OCI-LY1 (cell line): ENCODE results near the gene PLXNA3.

ENCODE experiments used
- H2AFZ ChIP-seq: fragments of 200-600 bp; sonication (generic), shearing (Covaris generic); 2 replicates; pipeline ENCODE4 v1.6.0; 2014; ENCODE audit warnings: antibody characterized with exemption, mild to moderate bottlenecking, low read length
- H3F3A ChIP-seq: fragments of 200-600 bp; sonication (generic), shearing (Covaris generic); 2 replicates; pipeline ENCODE4 v1.6.0; 2014; ENCODE audit warnings: mild to moderate bottlenecking, antibody characterized with exemption, low read length, moderate library complexity; ENCODE audit not compliant: insufficient read depth
- H3K27ac ChIP-seq: fragments of 200-600 bp; sonication (generic); 2 replicates; pipeline ENCODE4 v1.5.1; 2014; ENCODE audit warnings: low read length, mixed run types, mild to moderate bottlenecking, low read depth; ENCODE audit not compliant: poor library complexity, severe bottlenecking
- H3K27me3 ChIP-seq: fragments of 200-600 bp; sonication (generic); 2 replicates; pipeline ENCODE4 v1.6.0; 2014; ENCODE audit warnings: antibody characterized with exemption, mild to moderate bottlenecking, low read length, moderate library complexity; ENCODE audit not compliant: insufficient read depth
- H3K36me3 ChIP-seq: fragments of 200-600 bp; sonication (generic); 2 replicates; pipeline ENCODE4 v1.6.1; 2014; ENCODE audit warnings: mild to moderate bottlenecking, antibody characterized with exemption, low read length, moderate library complexity, mixed read lengths; ENCODE audit not compliant: insufficient read depth
- H3K4me1 ChIP-seq: fragments of 200-600 bp; sonication (generic); 2 replicates; pipeline ENCODE4 v1.5.1; 2014; ENCODE audit warnings: mild to moderate bottlenecking, low read length, moderate library complexity; ENCODE audit not compliant: insufficient read depth, severe bottlenecking
- H3K4me2 ChIP-seq: fragments of 200-600 bp; sonication (generic), shearing (Covaris generic); 2 replicates; pipeline ENCODE4 v1.6.1; 2014; ENCODE audit warnings: low read length
- H3K4me3 ChIP-seq: fragments of 200-600 bp; sonication (generic); 2 replicates; pipeline ENCODE4 v1.5.1; 2014; ENCODE audit warnings: low read length, low read depth, mild to moderate bottlenecking, mixed read lengths; ENCODE audit not compliant: poor library complexity, severe bottlenecking
- H3K79me2 ChIP-seq: fragments of 200-600 bp; shearing (Covaris generic); 2 replicates; pipeline ENCODE4 v1.6.1; 2016; ENCODE audit warnings: mixed run types, low read length, mixed read lengths; ENCODE audit not compliant: insufficient read depth
- H3K9ac ChIP-seq: fragments of 200-600 bp; sonication (generic), shearing (Covaris generic); 2 replicates; pipeline ENCODE4 v1.6.1; 2014; ENCODE audit warnings: mild to moderate bottlenecking, low read length, mixed read lengths
- H3K9me2 ChIP-seq: fragments of 200-600 bp; sonication (generic), shearing (Covaris generic); 2 replicates; pipeline ENCODE4 v1.6.1; 2014; ENCODE audit warnings: low read depth, mild to moderate bottlenecking, low read length, mixed read lengths
- H3K9me3 ChIP-seq: fragments of 200-600 bp; shearing (Covaris generic); 2 replicates; pipeline ENCODE4 v1.6.1; 2014; ENCODE audit warnings: low read length, mixed read lengths
- H4K20me1 ChIP-seq: fragments of 200-600 bp; sonication (generic), shearing (Covaris generic); 2 replicates; pipeline ENCODE4 v1.6.0; 2016; ENCODE audit warnings: mild to moderate bottlenecking, low read length; ENCODE audit not compliant: insufficient read depth
- EZH2 ChIP-seq: fragments of 200-600 bp; sonication (generic), shearing (Covaris generic); IDR thresholded peaks from 2 replicates; pipeline ENCODE4 v1.8.0; 2017; ENCODE audit warnings: borderline replicate concordance, mixed run types, mild to moderate bottlenecking, antibody characterized with exemption, low read length, moderate library complexity, mixed read lengths
- TF ChIP-seq, protein P1 (sequence below): fragments of 200-600 bp; sonication (generic), shearing (Covaris generic); IDR thresholded peaks from 2 replicates; pipeline ENCODE4 v1.5.1; 2017; ENCODE audit warnings: mild to moderate bottlenecking, antibody characterized with exemption, low read length, moderate library complexity, mixed read lengths

PLXNA3 gene

DNA sequence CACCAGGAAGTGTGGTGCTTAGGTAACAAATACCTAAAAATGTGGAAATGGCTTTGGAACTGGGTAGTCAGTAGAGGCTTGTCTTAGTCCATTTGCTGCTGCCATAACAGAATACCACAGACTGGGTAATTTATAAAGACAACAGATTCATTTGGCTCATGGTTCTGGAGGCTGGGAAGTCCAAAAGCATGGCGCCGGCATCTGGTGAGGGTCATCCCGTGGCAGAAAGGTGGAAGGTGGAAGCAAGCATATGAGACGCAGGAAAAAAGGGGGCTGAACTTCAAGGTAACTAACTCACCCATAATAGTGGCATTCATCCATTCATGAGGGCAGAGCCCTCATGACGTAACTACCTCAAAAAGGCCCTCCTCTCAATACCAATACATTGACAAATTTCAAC, 51.4 kb downstream of the PLXNA3 start:
- no peak overlapping the region for H2AFZ ChIP-seq
- no peaks in the 10 kb centered on the region for H4K20me1 ChIP-seq
- no peak overlapping the region for H3K4me3 ChIP-seq
- TF ChIP-seq, protein P1, sequence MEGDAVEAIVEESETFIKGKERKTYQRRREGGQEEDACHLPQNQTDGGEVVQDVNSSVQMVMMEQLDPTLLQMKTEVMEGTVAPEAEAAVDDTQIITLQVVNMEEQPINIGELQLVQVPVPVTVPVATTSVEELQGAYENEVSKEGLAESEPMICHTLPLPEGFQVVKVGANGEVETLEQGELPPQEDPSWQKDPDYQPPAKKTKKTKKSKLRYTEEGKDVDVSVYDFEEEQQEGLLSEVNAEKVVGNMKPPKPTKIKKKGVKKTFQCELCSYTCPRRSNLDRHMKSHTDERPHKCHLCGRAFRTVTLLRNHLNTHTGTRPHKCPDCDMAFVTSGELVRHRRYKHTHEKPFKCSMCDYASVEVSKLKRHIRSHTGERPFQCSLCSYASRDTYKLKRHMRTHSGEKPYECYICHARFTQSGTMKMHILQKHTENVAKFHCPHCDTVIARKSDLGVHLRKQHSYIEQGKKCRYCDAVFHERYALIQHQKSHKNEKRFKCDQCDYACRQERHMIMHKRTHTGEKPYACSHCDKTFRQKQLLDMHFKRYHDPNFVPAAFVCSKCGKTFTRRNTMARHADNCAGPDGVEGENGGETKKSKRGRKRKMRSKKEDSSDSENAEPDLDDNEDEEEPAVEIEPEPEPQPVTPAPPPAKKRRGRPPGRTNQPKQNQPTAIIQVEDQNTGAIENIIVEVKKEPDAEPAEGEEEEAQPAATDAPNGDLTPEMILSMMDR: no peak
- H3K27ac ChIP-seq: no peak overlapping the region
- peaks cover 20% of the 10 kb centered on the region for H3K36me3 ChIP-seq
- H3F3A ChIP-seq: no peaks in the 10 kb centered on the region
- no peak overlapping the region for H3K4me2 ChIP-seq
- H3K27me3 ChIP-seq: no peaks in the 10 kb centered on the region
- no peaks in the 10 kb centered on the region for H3K9me3 ChIP-seq
- H3K9ac ChIP-seq: no peak overlapping the region
- H3K4me1 ChIP-seq: no peaks in the 10 kb centered on the region
- no peaks in the 10 kb centered on the region for H3K79me2 ChIP-seq
- no peaks in the 10 kb centered on the region for H3K9me2 ChIP-seq

DNA sequence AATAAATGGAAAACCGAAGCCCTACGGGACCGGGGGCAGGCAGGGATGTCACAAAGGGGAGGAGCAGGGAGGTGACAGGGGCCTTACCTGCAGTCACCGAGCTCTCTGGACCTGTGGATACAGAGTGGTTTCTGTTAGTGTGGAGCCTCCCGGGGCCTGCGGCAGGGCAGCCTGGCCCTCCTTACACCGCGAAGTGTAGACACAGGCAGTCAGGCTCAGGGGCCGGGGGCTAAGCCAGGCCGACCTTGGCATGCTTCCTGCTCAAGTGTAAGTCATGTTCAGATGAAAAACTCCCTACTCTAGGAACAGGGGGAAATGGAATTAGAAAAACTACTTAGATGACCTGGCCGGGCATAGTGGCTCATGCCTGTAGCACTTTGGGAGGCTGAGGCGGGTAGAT, 53.7 kb downstream of the PLXNA3 start:
- Histone ChIP-seq H3K27ac (no peak overlapping the region), H2AFZ (no peak overlapping the region), H4K20me1 (no peaks in the 10 kb centered on the region), H3K9me3 (no peaks in the 10 kb centered on the region), H3K9me2 (no peaks in the 10 kb centered on the region), H3K4me2 (no peak overlapping the region), H3K27me3 (no peaks in the 10 kb centered on the region), H3K36me3 (peaks cover 15% of the 10 kb centered on the region), H3K9ac (no peak overlapping the region), H3K79me2 (no peaks in the 10 kb centered on the region), H3K4me3 (no peak overlapping the region), H3F3A (no peaks in the 10 kb centered on the region), H3K4me1 (peaks cover 10% of the 10 kb centered on the region)
- TF ChIP-seq EZH2: no peak

DNA sequence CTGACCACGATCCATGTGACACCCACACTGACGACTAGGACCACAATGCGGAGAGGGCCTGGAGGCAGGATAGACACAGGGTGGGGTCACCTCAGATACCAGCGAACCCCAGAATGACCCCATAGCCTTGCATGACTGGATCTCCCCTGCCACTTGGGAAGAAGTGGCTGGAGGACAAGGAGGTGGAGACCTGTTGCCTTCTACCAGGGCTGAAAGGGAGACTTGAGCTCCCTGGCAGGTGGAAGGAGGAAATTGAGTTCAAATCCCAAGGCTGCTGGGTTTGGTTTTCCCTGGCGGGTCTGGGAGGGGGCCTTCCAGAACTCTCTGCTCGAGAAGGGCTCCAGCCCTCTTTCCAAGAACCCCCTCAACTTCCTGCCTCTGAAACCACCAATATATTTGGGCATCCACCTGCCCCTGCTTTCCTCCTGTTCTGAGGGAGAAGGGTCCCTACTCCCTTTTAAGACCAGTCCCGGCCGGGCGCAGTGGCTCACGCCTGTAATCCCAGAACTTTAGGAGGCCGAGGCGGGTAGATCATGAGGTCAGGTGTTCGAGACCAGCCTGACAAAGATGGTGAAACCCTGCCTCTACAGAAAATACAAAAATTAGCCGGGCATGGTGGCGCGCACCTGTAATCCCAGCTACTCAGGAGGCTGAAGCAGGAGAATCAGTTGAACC, 54.9 kb downstream of the PLXNA3 start:
- peaks cover 13% of the 10 kb centered on the region for H3K4me1 ChIP-seq
- no peaks in the 10 kb centered on the region for H3K9me3 ChIP-seq
- H3K27me3 ChIP-seq: no peaks in the 10 kb centered on the region
- no peak overlapping the region for H2AFZ ChIP-seq
- no peaks in the 10 kb centered on the region for H3F3A ChIP-seq
- no peak overlapping the region for H3K4me3 ChIP-seq
- no peak overlapping the region for H3K9ac ChIP-seq
- TF ChIP-seq, protein P1: no peak
- TF ChIP-seq EZH2: no peak
- no peaks in the 10 kb centered on the region for H3K79me2 ChIP-seq
- no peak overlapping the region for H3K27ac ChIP-seq
- H3K9me2 ChIP-seq: no peaks in the 10 kb centered on the region
- no peak overlapping the region for H3K4me2 ChIP-seq
- H4K20me1 ChIP-seq: no peaks in the 10 kb centered on the region
- H3K36me3 ChIP-seq: peaks cover 14% of the 10 kb centered on the region

DNA sequence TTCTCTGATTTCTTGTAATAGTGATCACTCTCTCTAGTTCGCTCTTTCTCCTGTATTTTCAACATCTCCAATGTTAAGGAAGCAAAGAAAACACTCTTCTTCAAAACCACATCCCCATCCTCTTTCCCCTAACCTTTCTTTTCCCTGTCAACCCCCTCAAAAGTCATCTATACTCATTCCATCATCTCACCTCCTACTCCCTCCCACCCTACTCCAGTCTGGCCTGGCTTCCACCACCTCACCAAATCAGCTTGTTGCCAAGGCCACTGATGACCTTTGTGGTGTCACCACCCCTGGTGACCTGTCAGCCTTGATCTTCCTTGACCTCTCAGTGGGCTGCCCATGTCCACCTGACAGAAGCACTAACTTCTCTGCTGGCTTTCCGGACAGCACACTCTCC, 55.6 kb downstream of the PLXNA3 start:
- no peak overlapping the region for H3K4me2 ChIP-seq
- H3K79me2 ChIP-seq: no peaks in the 10 kb centered on the region
- no peak overlapping the region for H3K27ac ChIP-seq
- H3F3A ChIP-seq: no peaks in the 10 kb centered on the region
- H3K4me3 ChIP-seq: no peak overlapping the region
- H3K4me1 ChIP-seq: peaks cover 13% of the 10 kb centered on the region
- no peak overlapping the region for H3K9ac ChIP-seq
- no peaks in the 10 kb centered on the region for H3K9me2 ChIP-seq
- H3K27me3 ChIP-seq: no peaks in the 10 kb centered on the region
- H4K20me1 ChIP-seq: no peaks in the 10 kb centered on the region
- no peaks in the 10 kb centered on the region for H3K9me3 ChIP-seq
- H2AFZ ChIP-seq: no peak overlapping the region
- TF ChIP-seq, protein P1: no peak
- no peak for TF ChIP-seq EZH2
- H3K36me3 ChIP-seq: peaks cover 13% of the 10 kb centered on the region
